HG03378 (cell line): ENCODE data around the gene MSL1.
A peak's percentile ranks its signal among the peaks of the same experiment; 100 is the strongest.
"Not testable (repeated sequence)": the region's sequence is repeated elsewhere in the genome, so short reads cannot be mapped to it uniquely, and the experiment has no call there.

ENCODE experiments used
- ATAC-seq: cut with Tn5 transposase; IDR thresholded peaks from one replicate; pipeline ENCODE4 v1.9.1; 2021; ENCODE audit warnings: mild to moderate bottlenecking, moderate library complexity; ENCODE audit not compliant: unreplicated experiment

MSL1 gene

DNA sequence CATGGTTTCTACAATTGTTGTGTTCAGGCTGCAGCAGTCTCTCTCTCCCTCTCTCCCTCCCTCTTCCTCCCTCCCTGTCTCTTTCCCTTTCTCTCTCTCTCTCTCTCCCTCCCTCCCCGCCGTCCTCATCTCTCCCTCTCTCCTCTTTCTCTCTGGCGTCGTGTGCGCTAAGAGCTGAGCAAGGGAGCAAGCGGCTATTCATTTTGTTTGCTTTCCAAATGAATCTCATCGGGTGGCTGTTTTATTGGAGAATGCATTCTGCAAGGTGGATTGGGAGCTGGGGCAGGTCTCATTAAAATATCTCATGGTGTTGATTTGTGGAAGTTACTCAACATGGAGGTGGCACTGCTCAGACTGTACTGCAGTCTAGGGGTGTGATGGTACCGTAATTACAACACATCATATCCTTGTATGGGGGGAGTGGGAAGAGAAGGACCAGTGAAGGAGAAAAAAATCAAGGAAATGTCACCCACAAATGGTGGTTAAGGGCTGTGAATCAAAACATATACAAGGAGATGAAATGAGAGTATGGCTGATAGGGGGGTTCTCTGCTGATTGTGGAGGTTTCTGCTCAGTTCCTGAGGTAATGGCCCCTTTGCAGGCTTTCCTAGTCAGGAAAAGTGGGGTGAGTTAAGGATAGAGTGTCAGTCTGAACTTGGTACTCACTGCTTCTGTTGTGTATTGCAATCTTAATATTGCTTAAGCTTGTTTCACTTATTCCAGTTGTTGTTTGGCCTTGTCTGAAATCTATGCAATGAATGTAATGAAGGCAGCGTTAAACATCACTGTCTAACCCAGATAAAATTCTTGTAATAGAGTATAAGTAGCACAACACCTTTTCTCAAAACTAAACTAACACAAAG, 2.7 kb downstream of the MSL1 start:
- no peak for ATAC-seq

DNA sequence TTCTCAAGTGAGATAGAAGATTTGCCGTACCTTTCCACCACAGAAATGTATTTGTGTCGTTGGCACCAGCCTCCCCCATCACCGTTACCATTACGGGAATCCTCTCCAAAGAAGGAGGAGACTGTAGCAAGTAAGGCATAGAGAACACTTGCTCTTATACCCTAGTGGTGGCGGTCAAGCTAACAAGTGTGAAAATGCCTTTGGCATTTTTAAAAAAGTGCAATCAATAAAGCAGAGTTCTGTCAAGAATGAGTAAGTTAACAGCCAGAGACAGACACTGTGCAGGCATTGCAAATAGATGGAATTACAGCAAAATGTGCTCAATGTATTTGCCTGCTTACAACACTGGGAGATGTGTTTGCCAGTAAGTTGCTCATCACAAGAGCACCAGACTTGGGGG, 7.7 kb downstream of the MSL1 start:
- no peak for ATAC-seq

DNA sequence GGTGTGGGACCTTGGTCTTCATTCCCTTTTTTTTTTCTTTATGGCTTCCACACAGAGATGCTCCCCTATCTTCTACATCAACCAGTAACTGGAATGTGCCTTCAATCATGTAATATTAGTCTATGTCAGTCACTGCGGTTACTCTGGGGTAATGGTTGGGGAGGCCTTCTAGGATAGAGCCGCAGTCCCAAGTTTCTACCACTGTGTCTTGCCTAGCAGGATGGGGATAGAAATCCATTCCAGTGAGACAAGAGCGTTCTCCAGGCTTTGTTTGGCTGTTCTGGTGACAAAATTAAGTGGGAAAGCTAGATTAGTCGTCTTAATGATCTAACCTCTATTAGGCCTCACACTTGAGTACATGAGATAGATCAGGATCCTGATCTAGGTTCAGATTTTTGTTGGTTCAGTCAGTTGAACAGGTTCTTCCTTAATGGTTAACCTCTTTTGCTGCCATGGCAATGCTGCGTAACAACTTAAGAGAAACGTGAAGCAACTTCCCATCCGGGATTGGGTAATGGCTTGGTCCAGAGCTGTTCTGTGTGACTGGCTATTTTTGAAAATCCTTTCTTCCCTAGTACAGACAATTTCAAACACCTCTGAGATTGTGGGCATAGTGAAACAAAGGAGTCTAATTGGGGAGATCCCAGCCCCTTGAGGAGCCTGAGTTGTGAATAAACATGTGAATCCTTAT, 8.7 kb downstream of the MSL1 start:
- no peak for ATAC-seq

DNA sequence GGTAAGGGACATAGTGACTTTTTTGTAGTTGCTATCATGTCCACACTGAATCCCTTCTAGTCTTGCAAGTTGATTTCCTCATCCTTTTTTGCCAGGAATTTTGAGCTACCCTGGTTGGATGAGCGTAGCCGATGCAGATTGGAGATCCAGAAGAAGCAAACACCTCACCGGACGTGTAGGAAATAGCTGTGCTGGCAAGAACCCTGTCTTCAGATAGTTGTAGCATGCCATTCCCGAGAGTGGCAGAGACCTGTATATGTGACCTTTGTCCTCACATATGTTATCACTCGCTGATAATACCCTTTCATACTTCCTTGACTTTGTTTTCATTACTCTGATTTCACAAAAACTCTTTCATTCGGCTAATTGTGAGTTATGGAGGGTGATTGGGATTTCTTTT, 12.4 kb downstream of the MSL1 start:
- no peak for ATAC-seq

DNA sequence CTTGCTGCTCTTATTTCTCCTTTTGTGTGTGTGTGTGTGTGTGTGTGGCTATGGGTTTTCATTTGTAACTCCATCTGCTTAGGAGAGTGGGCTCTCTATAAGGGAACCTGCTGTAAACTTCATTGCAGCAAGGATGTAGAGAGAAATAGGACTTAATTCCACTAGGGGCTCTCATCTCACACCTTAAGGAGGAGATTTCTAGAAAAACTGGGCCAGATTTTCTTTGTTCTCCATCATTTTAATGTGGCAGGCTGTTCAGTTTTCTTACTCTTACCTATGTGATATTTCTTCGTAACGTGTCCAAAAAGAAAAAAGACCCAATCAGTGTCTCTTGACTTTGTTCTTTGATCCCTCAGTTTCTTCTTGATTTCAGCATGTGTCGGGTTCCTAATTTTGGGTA, 14.0 kb downstream of the MSL1 start:
- ATAC-seq, result no peak

DNA sequence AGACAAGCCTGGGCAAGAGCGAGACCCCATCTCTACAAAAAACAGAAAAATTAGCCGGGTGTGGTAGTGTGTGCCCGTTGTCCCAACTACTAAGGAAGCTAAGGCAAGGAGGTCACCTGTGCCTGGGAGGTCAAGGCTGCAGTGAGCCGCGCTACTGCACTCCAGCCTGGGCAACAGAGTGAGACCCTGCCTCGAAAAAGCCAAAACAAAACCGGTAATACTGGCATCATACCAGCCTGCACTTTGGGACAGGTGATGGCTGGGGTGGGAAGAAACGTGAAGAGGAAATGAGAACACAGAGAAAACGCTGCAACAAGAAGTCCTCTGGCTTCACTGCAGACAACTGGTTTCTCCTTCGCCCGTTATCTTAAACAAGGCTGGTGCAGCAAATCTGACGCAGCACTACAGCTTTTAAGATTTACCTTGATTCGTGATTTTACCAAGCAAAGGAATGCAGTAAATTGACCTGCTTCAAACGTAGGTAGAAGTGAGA, 17.8 kb downstream of the MSL1 start:
- ATAC-seq, result peak; percentile 17

DNA sequence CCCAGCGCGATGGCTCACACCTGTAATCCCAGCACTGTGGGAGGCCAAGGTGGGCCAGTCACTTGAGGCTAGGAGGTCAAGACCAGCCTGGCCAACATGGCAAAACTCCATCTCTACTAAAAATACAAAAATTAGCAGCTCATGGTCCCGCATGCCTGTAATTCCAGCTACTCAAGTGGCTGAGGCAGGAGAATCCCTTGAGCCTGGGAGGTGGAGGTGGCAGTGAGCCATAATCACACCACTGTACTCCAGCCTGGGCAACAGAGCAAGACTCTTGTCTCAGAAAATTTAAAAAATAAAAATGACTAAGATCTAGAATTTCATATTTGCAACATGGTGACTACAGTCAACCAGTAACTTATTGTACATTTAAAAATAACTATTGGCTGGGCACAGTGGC, 21.4 kb downstream of the MSL1 start:
- not testable (repeated sequence) for ATAC-seq

DNA sequence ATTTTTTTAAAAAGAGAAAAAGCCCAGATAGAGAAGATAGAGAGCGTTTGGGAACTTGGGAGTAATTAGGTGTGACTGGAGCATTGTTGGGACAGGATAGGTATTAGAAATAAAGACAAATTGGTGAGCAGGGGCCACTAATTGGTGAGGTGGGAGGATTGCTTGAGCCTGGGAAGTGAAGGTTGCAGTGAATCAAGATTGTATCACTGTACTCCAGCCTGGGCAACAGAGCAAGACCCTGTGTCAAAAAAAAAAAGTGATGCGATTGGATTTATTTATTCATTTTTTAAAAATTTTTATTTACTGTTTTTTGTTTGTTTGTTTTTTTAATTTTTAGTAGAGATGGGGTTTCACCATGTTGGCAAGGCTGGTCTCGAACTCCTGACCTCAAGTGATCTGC, 23.7 kb downstream of the MSL1 start:
- ATAC-seq, result no peak

DNA sequence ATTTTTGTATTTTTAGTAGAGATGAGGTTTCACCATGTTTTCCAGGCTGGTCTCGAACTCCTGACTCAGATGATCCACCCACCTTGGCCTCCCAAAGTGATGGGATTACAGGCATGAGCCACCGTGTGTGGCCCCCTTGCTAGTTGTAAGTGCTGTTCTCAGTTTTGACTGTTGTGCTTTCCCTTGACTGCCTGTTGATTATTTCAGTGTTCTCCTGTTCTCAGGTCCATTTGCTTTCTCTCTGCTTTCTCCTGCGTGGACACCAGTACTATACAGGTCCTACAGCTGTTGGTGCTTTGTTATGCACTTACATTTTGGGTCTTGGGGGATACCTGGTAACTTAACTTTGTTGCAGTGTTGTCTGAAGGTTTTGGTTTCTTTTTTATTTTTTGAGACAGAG, 26.8 kb downstream of the MSL1 start:
- no peak for ATAC-seq

DNA sequence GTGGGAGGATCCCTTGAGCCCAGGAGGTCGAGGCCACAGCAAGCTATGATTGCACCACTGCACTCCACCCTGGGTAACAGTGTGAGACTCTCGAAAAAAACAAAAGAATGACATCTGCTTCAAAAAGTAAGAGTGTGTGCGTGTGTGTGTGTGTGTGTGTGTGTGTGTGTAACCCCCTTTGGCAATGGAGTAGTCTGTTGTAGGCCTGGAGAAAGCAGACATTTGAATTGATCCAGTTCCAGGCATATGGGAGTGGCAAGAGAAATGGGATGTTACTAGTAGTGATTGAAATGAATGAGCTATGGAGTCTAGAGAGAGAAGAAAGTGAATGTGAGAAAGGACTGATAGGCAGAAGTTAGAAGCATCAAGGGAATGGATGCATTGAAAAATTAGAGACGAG, 28.5 kb downstream of the MSL1 start:
- ATAC-seq, result no peak

DNA sequence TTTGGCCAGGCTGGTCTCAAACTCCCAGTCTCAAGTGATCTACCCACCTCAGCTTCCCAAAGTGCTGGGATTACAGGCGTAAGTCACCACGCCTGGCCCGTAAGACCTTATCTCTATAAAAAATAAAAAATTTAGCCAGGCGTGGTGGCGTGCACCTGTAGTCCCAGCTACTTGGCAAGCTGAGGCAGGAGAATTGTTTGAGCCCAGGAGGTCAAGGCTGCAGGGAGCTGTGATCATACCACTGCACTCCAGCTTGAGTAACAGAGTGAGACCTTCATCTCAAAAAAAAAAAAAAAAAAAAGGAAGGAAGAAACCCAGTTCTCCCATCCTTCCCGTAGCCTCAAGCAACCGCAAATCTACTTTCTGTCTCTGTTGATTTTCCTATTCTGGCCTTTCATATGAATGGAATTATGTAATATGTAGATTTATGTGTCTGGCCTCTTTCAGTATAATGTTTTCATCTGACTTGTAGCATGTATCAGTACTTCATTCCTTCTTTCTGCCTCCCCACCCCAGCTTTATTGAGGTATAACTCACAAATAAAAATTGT, 29.7 kb downstream of the MSL1 start:
- ATAC-seq, result no peak

DNA sequence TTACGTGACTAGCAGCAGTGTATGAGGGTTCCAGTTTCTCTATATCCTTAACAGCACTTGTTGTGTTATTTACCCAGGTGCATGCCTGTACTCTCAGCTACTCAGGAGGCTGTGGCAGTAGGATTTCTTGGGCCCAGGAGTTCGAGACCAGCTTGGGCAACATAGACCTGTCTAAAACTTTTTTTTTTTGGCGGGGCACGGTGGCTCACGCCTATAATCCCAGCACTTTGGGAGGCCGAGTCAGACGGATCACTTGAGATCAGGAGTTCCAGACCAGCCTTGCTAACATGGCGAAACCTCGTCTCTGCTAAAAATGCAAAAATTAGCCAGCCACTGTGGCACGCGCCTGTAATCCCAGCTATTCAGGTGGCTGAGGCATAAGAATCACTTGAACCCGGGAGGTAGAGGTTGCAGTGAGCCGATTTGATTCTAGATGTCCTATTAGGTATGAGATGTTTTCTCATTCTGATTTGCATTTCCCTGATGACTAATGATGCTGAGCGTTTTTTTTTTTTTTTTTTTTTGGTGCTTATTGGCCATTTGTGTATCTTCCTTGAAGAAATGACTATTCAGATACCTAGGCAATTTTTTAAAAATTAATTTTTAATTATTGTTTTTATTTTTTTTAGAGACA, 31.9 kb downstream of the MSL1 start:
- ATAC-seq, result no peak

DNA sequence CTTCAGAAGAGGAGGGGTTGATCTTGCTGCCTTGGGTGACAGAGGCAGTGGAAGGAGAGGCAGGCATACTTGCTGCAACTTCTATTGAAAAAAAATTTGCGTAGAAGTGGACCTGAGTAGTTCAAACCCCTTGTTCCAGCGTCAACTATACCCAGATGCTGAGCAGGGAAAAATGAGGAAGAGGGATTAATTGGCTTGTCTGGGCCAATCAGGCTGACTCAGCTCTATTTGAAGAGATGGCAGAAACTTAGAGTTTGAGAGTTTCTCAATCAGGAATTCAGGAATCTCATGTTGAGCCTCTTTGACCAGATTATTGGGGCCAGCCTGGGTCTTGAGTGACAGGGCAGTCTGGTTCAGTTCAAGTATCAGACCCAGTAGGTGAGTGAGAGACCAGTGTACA, 36.2 kb downstream of the MSL1 start:
- ATAC-seq, result no peak

DNA sequence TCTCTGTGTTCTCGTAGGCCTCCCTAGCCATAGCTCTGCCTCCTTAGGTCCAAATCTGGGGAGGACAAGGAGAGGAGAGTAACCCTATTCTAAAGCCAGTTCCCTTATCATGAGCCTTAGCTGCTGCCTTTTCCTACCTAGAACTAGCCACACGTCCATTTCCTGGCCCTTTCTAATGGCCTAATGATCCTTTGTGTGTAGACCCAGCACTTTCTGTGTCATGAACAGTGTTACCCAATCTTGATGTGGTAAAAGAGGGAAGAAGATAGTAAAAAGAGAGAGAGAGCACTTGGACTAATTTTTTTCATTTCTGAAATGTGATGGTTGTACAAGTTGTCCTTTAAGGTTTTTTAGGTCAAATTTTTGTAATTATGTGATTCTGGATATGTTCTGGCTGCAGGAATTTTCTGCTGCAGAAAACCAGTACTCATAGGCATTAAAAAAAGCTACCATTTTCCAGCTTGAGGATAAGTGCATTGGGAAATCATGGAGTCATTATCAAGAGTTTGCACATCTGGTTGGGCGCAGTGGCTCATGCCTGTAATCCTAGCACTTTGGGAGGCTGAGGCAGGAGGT, 36.8 kb downstream of the MSL1 start:
- no peak for ATAC-seq

DNA sequence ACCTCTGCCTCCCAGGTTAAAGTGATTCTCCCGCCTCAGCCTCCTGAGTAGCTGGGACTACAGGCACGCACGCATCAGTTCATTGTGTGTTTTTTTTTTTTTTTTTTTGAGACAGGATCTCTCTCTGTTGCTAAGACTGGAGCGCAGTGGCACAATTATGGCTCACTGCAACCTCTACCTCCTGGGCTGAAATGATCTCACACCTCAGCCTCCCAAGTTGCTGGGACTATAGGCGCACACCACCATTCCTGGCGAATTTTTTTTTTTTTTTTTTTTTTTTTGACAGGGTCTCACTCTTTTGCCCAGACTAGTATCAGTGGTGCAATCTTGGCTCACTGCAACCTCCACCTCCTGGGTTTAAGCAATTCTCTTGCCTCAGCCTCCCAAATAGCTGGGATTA, 37.7 kb downstream of the MSL1 start:
- ATAC-seq, result no peak

DNA sequence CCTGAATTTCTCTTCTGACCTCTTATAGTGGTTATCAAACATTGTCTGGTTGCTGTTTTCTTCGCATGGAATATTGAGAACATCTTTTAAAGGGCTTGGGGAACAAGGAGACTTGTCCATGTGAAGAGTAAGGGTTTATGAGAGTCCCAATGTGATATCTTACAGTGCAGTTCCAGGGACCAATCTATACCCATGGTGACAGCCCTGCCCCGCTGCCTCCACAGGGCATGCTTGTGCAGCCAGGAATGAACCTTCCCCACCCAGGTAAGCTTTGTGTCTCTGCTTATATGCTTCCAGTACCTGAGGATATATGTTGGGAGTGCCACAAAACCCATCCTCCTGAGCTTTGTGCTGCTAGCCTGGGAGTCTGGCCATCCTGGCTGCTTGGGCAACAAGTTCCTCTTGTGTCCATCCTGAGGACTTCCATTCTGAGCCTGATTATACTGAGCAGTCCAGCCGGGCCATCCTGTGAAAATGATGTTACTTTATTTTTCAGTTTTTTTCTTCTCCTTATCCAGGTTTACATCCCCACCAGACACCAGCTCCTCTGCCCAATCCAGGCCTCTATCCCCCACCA, 46.0 kb downstream of the MSL1 start:
- no peak for ATAC-seq

DNA sequence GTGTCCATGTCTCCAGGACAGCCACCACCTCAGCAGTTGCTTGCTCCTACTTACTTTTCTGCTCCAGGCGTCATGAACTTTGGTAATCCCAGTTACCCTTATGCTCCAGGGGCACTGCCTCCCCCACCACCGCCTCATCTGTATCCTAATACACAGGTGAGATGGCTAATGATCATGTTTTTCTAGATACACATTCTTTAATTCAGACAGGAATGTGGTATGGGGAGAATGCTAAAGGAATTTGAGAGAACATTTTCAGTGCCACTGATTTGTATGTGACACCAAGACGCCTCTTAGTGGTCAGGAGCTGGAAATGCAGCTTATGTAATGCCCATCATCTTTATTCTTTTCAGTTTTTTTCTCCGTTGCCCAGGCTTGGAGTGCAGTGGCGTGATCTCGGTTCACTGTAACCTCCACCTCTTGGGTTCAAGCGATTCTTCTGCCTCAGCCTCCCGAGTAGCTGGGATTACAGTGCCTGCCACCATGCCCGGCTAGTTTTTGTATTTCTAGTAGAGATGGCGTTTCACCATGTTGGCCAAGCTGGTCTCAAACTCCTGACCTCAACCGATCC, 46.6 kb downstream of the MSL1 start:
- no peak for ATAC-seq

DNA sequence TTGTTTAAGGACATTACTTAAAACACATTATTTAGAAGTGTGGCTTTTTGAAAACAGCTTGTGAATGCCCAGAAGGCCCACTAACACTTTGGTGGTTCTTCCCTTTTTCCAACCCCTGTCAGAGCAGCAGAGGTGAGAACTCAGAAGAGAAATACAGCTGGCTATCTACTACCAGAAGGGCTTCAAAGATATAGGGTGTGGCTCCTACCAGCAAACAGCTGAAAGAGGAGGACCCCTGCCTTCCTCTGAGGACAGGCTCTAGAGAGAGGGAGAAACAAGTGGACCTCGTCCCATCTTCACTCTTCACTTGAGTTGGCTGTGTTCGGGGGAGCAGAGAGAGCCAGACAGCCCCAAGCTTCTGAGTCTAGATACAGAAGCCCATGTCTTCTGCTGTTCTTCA, 48.6 kb downstream of the MSL1 start:
- ATAC-seq, result no peak

DNA sequence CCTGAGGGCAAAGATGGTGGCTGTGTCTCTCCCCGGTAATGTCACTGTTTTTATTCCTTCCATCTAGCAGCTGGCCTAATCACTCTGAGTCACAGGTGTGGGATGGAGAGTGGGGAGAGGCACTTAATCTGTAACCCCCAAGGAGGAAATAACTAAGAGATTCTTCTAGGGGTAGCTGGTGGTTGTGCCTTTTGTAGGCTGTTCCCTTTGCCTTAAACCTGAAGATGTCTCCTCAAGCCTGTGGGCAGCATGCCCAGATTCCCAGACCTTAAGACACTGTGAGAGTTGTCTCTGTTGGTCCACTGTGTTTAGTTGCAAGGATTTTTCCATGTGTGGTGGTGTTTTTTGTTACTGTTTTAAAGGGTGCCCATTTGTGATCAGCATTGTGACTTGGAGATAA, 50.0 kb downstream of the MSL1 start:
- ATAC-seq, result no peak

DNA sequence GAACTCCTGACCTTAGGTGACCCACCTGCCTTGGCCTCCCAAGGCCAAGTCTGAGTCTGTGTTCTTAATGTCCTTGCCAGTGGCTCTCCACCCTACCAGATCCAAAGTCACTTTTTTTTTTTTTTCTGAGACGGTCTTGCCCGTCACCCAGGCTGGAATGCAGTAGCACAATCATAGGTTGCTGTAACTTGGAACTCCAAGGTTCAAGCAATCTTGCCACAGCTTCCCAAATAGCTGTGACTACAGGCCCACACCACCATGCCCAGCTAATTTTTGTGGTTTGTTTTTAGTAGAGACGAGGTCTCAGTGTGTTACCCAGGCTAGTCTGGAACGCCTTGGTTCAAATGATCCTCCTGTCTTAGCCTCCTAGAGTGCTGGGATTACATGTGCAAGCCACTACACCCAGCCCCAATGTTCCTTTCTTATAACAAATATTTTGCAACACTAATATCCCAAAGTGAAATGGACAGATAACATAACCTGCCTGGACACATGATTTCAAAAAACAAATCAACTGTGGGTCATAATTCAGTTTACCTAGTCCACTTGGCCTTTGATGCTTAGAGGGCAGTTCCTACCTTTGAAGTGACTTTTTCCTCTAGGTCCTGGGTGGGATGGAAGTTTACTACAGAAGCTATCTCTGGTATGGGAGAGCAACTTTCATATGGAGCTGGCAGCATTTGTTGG, 51.5 kb downstream of the MSL1 start:
- no peak for ATAC-seq
